HG03521 (cell line): ENCODE data around the gene KCTD8.
"Not testable (repeated sequence)": the region's sequence is repeated elsewhere in the genome, so short reads cannot be mapped to it uniquely, and the experiment has no call there.

ENCODE experiments used
- ATAC-seq: cut with Tn5 transposase; IDR thresholded peaks from one replicate; pipeline ENCODE4 v1.9.1; 2021; ENCODE audit warnings: mild to moderate bottlenecking, moderate library complexity; ENCODE audit not compliant: unreplicated experiment

KCTD8 gene

GRCh38 chr4:44167766-44168165 is 280.8 kb downstream of the KCTD8 start:
- ATAC-seq = not testable (repeated sequence)

- no peak for ATAC-seq
Observed at GRCh38 chr4:44165938-44166337, 282.7 kb downstream of the KCTD8 start.

DNA sequence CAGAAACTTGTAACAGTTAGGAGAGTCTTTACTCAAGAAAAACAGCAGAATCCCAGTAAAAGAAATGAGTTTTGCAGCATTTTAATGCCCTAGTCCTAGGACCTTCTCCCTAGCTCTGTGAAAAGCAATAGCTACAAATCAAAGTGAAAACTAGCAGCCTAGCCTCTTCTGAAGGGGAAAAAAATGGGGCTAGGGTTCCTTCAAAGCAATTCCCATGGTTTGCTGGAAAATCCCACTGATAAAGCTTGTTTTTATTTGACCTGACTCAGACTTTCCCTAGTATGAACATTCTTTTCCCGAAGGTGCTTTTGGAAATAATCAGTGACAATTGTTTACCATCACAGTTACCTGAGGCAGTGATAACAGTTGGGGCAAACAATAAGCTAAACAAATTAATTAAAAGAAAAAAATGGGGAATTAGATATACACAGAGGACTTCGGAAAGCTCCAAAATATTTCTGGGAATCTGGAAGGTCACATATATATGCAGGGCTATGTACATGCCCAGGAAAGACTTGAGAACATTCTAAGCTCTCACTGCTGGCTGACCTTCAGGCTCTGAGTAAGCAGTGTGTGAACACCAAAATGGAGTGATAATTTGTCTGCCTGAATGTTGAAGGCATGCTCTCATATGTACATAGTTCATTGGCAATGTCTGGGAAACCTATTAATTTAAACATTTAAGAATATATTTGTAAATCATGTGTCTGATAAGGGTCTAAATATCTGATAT is 285.9 kb downstream of the KCTD8 start:
- no peak for ATAC-seq

GRCh38 chr4:44161756-44162155 is 286.9 kb downstream of the KCTD8 start:
- no peak for ATAC-seq

DNA sequence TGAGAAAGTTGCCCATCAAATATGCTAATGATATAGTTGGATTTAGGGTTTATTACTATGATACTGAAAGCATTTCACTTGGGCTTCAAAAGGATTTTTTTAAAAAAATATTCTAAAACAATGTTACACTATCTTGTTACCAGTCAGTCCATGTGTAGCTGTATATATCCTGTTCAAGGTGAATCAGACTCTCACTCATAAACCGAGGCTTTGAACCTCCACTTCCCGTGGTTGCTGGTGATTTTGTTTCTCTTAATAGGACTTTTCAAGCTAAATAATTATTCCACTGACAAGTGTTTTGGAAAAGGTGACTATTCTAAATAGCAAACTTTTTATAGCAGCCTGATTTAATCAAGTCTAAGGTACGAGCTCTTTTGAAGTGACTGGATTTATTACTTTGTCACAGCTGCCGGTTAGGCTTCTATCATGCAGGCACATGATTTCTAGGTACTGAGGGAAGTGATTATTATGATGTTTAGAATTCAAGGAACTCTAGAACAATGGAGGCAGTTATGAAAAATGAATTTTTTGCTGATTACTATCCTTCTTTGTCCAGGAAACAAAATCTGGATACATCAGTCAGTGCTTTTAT is 287.7 kb downstream of the KCTD8 start:
- ATAC-seq = no peak

GRCh38 chr4:44159991-44160390 is 288.6 kb downstream of the KCTD8 start:
- no peak for ATAC-seq

GRCh38 chr4:44157611-44158277 is 290.9 kb downstream of the KCTD8 start:
- no peak for ATAC-seq

GRCh38 chr4:44150091-44150576 is 298.5 kb downstream of the KCTD8 start:
- ATAC-seq = no peak

- no peak for ATAC-seq
Observed at GRCh38 chr4:44149282-44149681, 299.3 kb downstream of the KCTD8 start.

DNA sequence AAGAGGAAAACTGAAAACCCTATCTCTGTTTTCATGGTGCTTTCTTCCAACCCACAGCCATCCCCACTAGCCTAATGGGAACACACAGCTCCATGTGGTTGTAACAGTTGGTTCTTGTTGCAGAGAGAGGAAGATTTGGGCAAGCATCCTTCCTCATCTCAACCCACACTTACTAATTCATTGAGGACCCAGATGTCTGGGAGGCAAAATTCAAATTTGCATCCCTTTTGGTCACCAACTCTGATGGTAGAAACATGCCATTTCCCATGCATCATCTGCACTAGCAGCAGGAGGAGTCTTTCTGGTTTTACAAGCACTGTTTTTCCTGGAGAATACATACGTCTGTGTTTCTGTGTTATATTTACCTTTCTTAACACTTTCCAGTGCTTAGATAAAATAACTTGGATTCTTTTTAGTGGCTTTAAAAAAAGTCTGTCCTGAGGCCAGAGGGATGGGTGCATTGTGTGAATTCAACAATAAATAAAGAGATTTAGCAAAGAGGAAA is 301.0 kb downstream of the KCTD8 start:
- ATAC-seq = no peak

DNA sequence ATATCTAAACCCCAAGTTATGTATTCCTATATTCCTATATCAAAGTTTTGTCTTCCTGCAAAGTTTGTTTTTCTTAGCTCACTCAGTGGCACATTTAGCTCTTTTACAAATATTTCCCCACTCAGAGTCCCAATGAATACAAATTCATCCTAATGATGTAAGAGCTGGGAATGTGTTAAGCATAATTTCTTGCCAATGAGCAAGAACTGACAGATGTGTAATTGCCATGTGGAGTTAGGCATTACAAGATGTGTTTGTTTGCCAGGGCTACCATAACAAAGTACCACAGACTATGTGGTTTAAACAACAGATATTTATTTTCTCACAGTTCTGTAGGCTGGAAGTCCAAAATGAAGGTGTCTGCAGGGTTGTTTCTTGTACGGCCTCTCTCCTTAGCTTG is 302.1 kb downstream of the KCTD8 start:
- no peak for ATAC-seq

GRCh38 chr4:44145868-44146267 is 302.7 kb downstream of the KCTD8 start:
- ATAC-seq = no peak

DNA sequence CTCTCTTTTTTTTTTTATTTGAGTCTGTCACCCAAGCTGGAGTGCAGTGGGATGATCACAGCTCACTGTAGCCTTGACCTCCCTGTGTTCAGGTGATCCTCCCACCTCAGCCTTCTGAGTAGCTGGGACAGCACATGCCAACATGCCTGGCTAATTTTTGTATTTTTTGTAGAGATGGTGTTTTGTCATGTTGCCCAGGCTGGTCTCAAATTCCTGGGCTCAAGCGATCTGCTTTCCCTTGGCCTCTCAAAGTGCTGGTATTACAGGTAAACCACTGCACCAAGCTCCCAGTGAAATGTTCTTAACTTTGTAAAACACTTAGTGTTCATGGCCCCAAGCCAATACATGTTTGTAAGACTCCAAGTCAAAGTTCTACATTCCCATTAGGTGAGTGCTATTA is 316.1 kb downstream of the KCTD8 start:
- ATAC-seq = no peak
